Measurements from ENCODE around the gene ADAMTS16. TPM values are rescaled to one million over a fixed set of nuclear protein-coding genes. Genes with fewer than 3 reads are reported as not detected.

Gene ADAMTS16
- total and polyA plus RNA-seq, 9 of the 15 experiments (the other 6 are each of a cell fraction or from before 2014, with no cell fraction given), result not detected

GRCh38 chr5:5335700-5336264 lies 195.7 kb downstream of the ADAMTS16 start:
- Histone ChIP-seq H3K36me3 (ENCODE audit: control insufficient read depth, insufficient read depth, low read length) (no peaks in the 10 kb centered on the region), H3K9me1 (ENCODE audit: control insufficient read depth, insufficient read depth, low read length) (no peaks in the 10 kb centered on the region), H3K9ac (ENCODE audit: insufficient read depth in 1 of 2, low read depth in 2 of 2, low read length in 2 of 2) (no peak overlapping the region), H3K4me3 (no peak overlapping the region), H3K27ac (ENCODE audit: extremely low read depth, low read depth, low read length) (no peak overlapping the region), H3K79me2 (ENCODE audit: control insufficient read depth, insufficient read depth, low read length) (no peaks in the 10 kb centered on the region), H2AFZ (ENCODE audit: low read depth, low read length) (no peak overlapping the region), H3K27me3 (ENCODE audit: control insufficient read depth in 2 of 2, insufficient read depth in 2 of 2, low read length in 2 of 2) (peaks cover 6 to 33% of the 10 kb centered on the region in 2 experiments; a peak in 3 of 5 replicates), H3K9me3 (replicated peaks; ENCODE audit: control insufficient read depth, insufficient read depth, low read depth, low read length) (no peaks in the 10 kb centered on the region), H3K4me1 (replicated peaks in 1 of 2; ENCODE audit: control insufficient read depth in 2 of 2, insufficient read depth in 2 of 2, low read length in 2 of 2) (peaks cover 0 to 8% of the 10 kb centered on the region in 2 experiments; a peak in 3 of 5 replicates), H4K20me1 (replicated peaks; ENCODE audit: control insufficient read depth, insufficient read depth, low read length) (no peaks in the 10 kb centered on the region), H3K4me2 (ENCODE audit: insufficient read depth, low read length) (no peak overlapping the region)
- WGBS (ENCODE audit: insufficient coverage, low coverage, missing lambda C conversion rate), result 4% methylated on average over 4 of the region's 4 CpGs
- TF ChIP-seq, protein P1, sequence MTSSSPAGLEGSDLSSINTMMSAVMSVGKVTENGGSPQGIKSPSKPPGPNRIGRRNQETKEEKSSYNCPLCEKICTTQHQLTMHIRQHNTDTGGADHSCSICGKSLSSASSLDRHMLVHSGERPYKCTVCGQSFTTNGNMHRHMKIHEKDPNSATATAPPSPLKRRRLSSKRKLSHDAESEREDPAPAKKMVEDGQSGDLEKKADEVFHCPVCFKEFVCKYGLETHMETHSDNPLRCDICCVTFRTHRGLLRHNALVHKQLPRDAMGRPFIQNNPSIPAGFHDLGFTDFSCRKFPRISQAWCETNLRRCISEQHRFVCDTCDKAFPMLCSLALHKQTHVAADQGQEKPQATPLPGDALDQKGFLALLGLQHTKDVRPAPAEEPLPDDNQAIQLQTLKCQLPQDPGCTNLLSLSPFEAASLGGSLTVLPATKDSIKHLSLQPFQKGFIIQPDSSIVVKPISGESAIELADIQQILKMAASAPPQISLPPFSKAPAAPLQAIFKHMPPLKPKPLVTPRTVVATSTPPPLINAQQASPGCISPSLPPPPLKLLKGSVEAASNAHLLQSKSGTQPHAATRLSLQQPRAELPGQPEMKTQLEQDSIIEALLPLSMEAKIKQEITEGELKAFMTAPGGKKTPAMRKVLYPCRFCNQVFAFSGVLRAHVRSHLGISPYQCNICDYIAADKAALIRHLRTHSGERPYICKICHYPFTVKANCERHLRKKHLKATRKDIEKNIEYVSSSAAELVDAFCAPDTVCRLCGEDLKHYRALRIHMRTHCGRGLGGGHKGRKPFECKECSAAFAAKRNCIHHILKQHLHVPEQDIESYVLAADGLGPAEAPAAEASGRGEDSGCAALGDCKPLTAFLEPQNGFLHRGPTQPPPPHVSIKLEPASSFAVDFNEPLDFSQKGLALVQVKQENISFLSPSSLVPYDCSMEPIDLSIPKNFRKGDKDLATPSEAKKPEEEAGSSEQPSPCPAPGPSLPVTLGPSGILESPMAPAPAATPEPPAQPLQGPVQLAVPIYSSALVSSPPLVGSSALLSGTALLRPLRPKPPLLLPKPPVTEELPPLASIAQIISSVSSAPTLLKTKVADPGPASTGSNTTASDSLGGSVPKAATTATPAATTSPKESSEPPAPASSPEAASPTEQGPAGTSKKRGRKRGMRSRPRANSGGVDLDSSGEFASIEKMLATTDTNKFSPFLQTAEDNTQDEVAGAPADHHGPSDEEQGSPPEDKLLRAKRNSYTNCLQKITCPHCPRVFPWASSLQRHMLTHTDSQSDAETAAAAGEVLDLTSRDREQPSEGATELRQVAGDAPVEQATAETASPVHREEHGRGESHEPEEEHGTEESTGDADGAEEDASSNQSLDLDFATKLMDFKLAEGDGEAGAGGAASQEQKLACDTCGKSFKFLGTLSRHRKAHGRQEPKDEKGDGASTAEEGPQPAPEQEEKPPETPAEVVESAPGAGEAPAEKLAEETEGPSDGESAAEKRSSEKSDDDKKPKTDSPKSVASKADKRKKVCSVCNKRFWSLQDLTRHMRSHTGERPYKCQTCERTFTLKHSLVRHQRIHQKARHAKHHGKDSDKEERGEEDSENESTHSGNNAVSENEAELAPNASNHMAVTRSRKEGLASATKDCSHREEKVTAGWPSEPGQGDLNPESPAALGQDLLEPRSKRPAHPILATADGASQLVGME (CRISPR knock-in tag; IDR thresholded peaks at IDR 0.05), result no peak
- peak; percentile 40 for TF ChIP-seq MEIS2 (IDR thresholded peaks at IDR 0.05; ENCODE audit: partially characterized antibody)
- DNase-seq (ENCODE audit: extremely low read depth in 1 of 4, low spot score in 3 of 4) (no peak), ATAC-seq (no peak), FAIRE-seq (no peak)
- in situ Hi-C loops (cut with MboI), result no loop called here
- ChIA-PET CTCF (ENCODE audit: low intra/inter-chr PET ratio) (no interaction called here), POLR2A (interaction anchor here (1.1 kb wide), 1 partner anchor 14 kb away, joined by 3 read pairs; no protein-coding TSS in a partner anchor)
- no TSS peak for BruUV-seq (replicated peaks)
- intact Hi-C loops (cut with micrococcal nuclease), result no loop called here
